HepG2 (cell line): ENCODE results near the gene ASXL1. TPM values are rescaled to one million over a fixed set of nuclear protein-coding genes. Genes with fewer than 3 reads are reported as not detected.

ENCODE experiments used
- ATAC-seq: fragments of 200-7000 bp; cut with Tn5 transposase; 3 replicates; pipeline ENCODE4 v1.9.1; 2020; ENCODE audit warnings: mild to moderate bottlenecking, moderate library complexity
- BruUV-seq: library from RNA; stranded (reverse); fragments of 400-500 nt; replicated peaks from 2 replicates; lab custom pipeline; 2021; lab: Mats Ljungman, UMichigan
- CTCF ChIA-PET: fragments of 300-600 bp; formaldehyde crosslinking; extraction: SDS; loops from one replicate; lab custom pipeline; 2021; ENCODE audit warnings: low total read pairs, inconsistent platforms, low intra/inter-chr PET ratio; lab: Yijun Ruan, JAX
- POLR2A ChIA-PET: fragments of 350-600 bp; sonication (Branson Sonifier 250); formaldehyde crosslinking; loops from one replicate; lab custom pipeline; 2020; ENCODE audit warnings: antibody characterized with exemption, inconsistent platforms; lab: Yijun Ruan, JAX
- DNase-seq: peaks from one replicate; pipeline ENCODE4 v3.0.0-alpha.2; 2015; ENCODE audit warnings: low spot score
- FAIRE-seq: peaks from 3 replicates; lab custom pipeline; 2011; peaks lifted over from hg19 to GRCh38; lab: Jason Lieb, UNC
- H2AFZ ChIP-seq: one replicate; pipeline ENCODE4 v1.6.1; 2011; ENCODE audit warnings: low read length, inconsistent platforms
- H3K27ac ChIP-seq: fragments of 300-600 bp; 3 replicates; pipeline ENCODE4 v1.8.0; 2011; ENCODE audit warnings: mixed run types, mild to moderate bottlenecking, mixed read lengths, low read length, inconsistent platforms; ENCODE audit not compliant: insufficient read depth; ENCODE audit errors: extremely low read length
- H3K27me3 ChIP-seq, 2 experiments: fragments of 200-600 bp in 1 of 2; 2 replicates in 1 of 2; 3 replicates in 1 of 2; pipeline versions ENCODE4 v1.6.0 to v1.8.0; 2011; ENCODE audit warnings: low read length in 2 of 2, mild to moderate bottlenecking in 2 of 2, moderate library complexity in 2 of 2, inconsistent platforms in 1 of 2; ENCODE audit not compliant: insufficient read depth in 2 of 2, control insufficient read depth in 1 of 2
- H3K36me3 ChIP-seq, 2 experiments: fragments of 200-600 bp in 1 of 2; replicated peaks in 1 of 2; 2 replicates in 1 of 2; 3 replicates in 1 of 2; pipeline versions ENCODE4 v1.5.1 to v1.8.0; 2011; ENCODE audit warnings: low read length in 2 of 2, inconsistent platforms in 1 of 2; ENCODE audit not compliant: insufficient read depth in 2 of 2, control insufficient read depth in 1 of 2
- H3K4me1 ChIP-seq: 2 replicates; pipeline ENCODE4 v1.5.1; 2012; ENCODE audit warnings: low read length, inconsistent platforms; ENCODE audit not compliant: insufficient read depth
- H3K4me2 ChIP-seq: 2 replicates; pipeline ENCODE4 v1.6.0; 2011; ENCODE audit warnings: low read depth, low read length, inconsistent platforms
- H3K4me3 ChIP-seq, 3 experiments: fragments of 200-600 bp in 1 of 3; sonication (generic), shearing (Covaris generic) in 1 of 3; replicated peaks in 1 of 3; 2 replicates each; pipeline ENCODE4 v1.5.1; 2011 to 2016; ENCODE audit warnings: low read length in 3 of 3, inconsistent platforms in 2 of 3, low read depth in 2 of 3, mild to moderate bottlenecking in 2 of 3, control low read depth in 1 of 3, mixed read lengths in 1 of 3; ENCODE audit not compliant: insufficient read depth in 1 of 3
- H3K79me2 ChIP-seq: one replicate; pipeline ENCODE4 v1.6.1; 2011; ENCODE audit warnings: low read length, inconsistent platforms; ENCODE audit not compliant: insufficient read depth
- H3K9ac ChIP-seq: 2 replicates; pipeline ENCODE4 v1.6.0; 2011; ENCODE audit warnings: mild to moderate bottlenecking, low read depth, low read length, inconsistent platforms; ENCODE audit not compliant: insufficient read depth
- H3K9me3 ChIP-seq: 2 replicates; pipeline ENCODE4 v1.5.1; 2012; ENCODE audit warnings: mild to moderate bottlenecking, low read length
- H4K20me1 ChIP-seq: 2 replicates; pipeline ENCODE4 v1.6.0; 2011; ENCODE audit warnings: inconsistent platforms, mild to moderate bottlenecking, low read length, moderate library complexity; ENCODE audit not compliant: insufficient read depth
- ATAD3A ChIP-seq: sonication (generic); formaldehyde crosslinking; IDR thresholded peaks from 2 replicates; pipeline ENCODE4 v1.4.0; 2020; ENCODE audit warnings: missing genetic modification reagents
- BCLAF1 ChIP-seq: fragments of 450-650 bp; IDR thresholded peaks from 2 replicates; pipeline ENCODE4 v1.6.1; 2017; ENCODE audit warnings: mild to moderate bottlenecking
- BORCS8-MEF2B ChIP-seq: sonication (generic); formaldehyde crosslinking; IDR thresholded peaks from 2 replicates; pipeline ENCODE4 v1.8.0; 2022; ENCODE audit warnings: mild to moderate bottlenecking, missing genetic modification reagents
- CBX2 ChIP-seq, 2 experiments: fragments of 200-600 bp in 1 of 2; sonication (generic); formaldehyde crosslinking in 1 of 2; IDR thresholded peaks; 2 replicates each; pipeline versions ENCODE4 v1.7.0 to v1.8.1; 2018 to 2022; ENCODE audit warnings: low read depth in 2 of 2, low read length in 1 of 2, mild to moderate bottlenecking in 1 of 2, missing genetic modification reagents in 1 of 2
- HMG20B ChIP-seq: conservative IDR thresholded peaks from 2 replicates; pipeline ENCODE4 v1.6.1; 2016; ENCODE audit warnings: missing genetic modification reagents, missing compliant biosample characterization
- ISX ChIP-seq: sonication (generic); formaldehyde crosslinking; conservative IDR thresholded peaks from 2 replicates; pipeline ENCODE4 v1.5.0; 2020; ENCODE audit warnings: missing genetic modification reagents
- JUND ChIP-seq: sonication (generic); formaldehyde crosslinking; IDR thresholded peaks from 2 replicates; pipeline ENCODE4 v1.8.0; 2022; ENCODE audit warnings: mild to moderate bottlenecking, missing genetic modification reagents
- PHF20 ChIP-seq: sonication (generic); formaldehyde crosslinking; IDR thresholded peaks from 2 replicates; pipeline ENCODE4 v1.5.0; 2020; ENCODE audit warnings: mild to moderate bottlenecking, missing genetic modification reagents
- PLSCR1 ChIP-seq: sonication (generic); formaldehyde crosslinking; IDR thresholded peaks from 2 replicates; pipeline ENCODE4 v1.5.0; 2020; ENCODE audit warnings: missing genetic modification reagents, mild to moderate bottlenecking, borderline replicate concordance
- USF2 ChIP-seq, 2 experiments: sonication (generic) in 1 of 2; formaldehyde crosslinking in 1 of 2; IDR thresholded peaks; 2 replicates each; pipeline versions ENCODE4 v1.5.1 to v1.6.1; 2011 to 2020; ENCODE audit warnings: borderline replicate concordance in 1 of 2, low read depth in 1 of 2, low read length in 1 of 2, mild to moderate bottlenecking in 1 of 2, missing genetic modification reagents in 1 of 2, moderate library complexity in 1 of 2
- ZNF160 ChIP-seq: sonication (generic); formaldehyde crosslinking; IDR thresholded peaks from 2 replicates; pipeline ENCODE4 v1.8.0; 2022; ENCODE audit warnings: mild to moderate bottlenecking, inconsistent platforms, missing genetic modification reagents
- ZNF234 ChIP-seq: sonication (generic); formaldehyde crosslinking; conservative IDR thresholded peaks from 2 replicates; pipeline ENCODE4 v1.5.1; 2020; ENCODE audit warnings: mild to moderate bottlenecking, missing genetic modification reagents
- ZNF333 ChIP-seq: sonication (generic); formaldehyde crosslinking; IDR thresholded peaks from 2 replicates; pipeline ENCODE4 v1.4.0; 2020; ENCODE audit warnings: mild to moderate bottlenecking, missing genetic modification reagents, borderline replicate concordance
- ZNF558 ChIP-seq: sonication (generic); formaldehyde crosslinking; IDR thresholded peaks from 2 replicates; pipeline ENCODE4 v1.9.0; 2022; ENCODE audit warnings: mild to moderate bottlenecking, missing genetic modification reagents, borderline replicate concordance
- ZNF598 ChIP-seq: sonication (generic); formaldehyde crosslinking; IDR thresholded peaks from 2 replicates; pipeline ENCODE4 v1.5.1; 2020; ENCODE audit warnings: mild to moderate bottlenecking, missing genetic modification reagents, borderline replicate concordance
- ZNF761 ChIP-seq: sonication (generic); formaldehyde crosslinking; conservative IDR thresholded peaks from 2 replicates; pipeline ENCODE4 v1.4.0; 2020; ENCODE audit warnings: mild to moderate bottlenecking, missing genetic modification reagents
- ZNF891 ChIP-seq: sonication (generic); formaldehyde crosslinking; IDR thresholded peaks from 2 replicates; pipeline ENCODE4 v1.5.0; 2020; ENCODE audit warnings: mild to moderate bottlenecking, missing genetic modification reagents
- WGBS: methylation state at CpG from one replicate; pipeline ENCODE4 v1.1.6; 2017; ENCODE audit warnings: low lambda C conversion rate; 5-methylcytosine and 5-hydroxymethylcytosine counted together
- in situ Hi-C: cut with HindIII; loops from 2 replicates; pipeline ENCODE4 v1.10.0; 2017; ENCODE audit warnings: low pct_unique_long_range_greater_than_20kb; ENCODE audit not compliant: extremely low pct_ligation_motif_present
- intact Hi-C: fragments of 100-400 bp; cut with micrococcal nuclease; formaldehyde crosslinking; loops from one replicate; pipeline ENCODE4 v1.10.0; 2022; ENCODE audit not compliant: unreplicated experiment
- polyA plus RNA-seq, 8 experiments: library from polyadenylated mRNA; depleted of rRNA in 3 of 8; stranded (reverse) in 7 of 8; unstranded in 1 of 8; fragments of >200 nt; fragmentation: Illumina TruSeq in 4 of 8; extraction: Trizol in 4 of 8; gene quantifications; 2 replicates each; pipeline versions ENCODE4 v1.2.1 to v1.2.3, GENCODE V29; 2011 to 2016; ENCODE audit warnings: low read depth in 4 of 8, missing spikeins in 1 of 8, mixed read lengths in 1 of 8; ENCODE audit not compliant: insufficient read depth in 1 of 8
- total RNA-seq, 5 experiments: library from RNA; depleted of rRNA; stranded (reverse); fragments of >200 nt; fragmentation: Illumina TruSeq; extraction: Trizol; gene quantifications; 2 replicates each; pipeline ENCODE4 v1.2.3, GENCODE V29; 2016; ENCODE audit warnings: low read depth in 1 of 5

The ASXL1 gene
- total and polyA plus RNA-seq, 2 of the 13 experiments (the other 11 are each of a cell fraction or from before 2014, with no cell fraction given) = 62.1 to 74.8 TPM

DNA sequence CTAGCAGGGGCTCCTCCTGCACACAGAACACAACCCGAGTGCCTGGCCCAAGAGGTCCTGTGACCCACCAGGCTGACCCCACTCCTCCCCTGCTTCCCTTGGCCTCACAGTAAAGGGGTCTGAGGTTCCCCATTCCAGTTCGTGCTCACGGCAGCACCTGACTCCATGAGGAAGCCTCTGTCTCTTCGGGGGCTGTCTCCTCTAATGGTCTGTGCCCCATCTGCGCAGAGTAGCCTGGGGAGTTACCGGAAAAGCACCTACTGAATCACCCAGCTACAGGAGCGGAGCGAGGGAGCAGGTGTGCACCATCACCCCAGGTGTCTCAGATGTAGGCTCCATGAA, 93.2 kb downstream of the ASXL1 start:
- Histone ChIP-seq H3K4me3 (no peak overlapping the region), H3K27me3 (no peaks in the 10 kb centered on the region), H3K27ac (no peak overlapping the region), H3K9me3 (no peaks in the 10 kb centered on the region), H2AFZ (no peak overlapping the region), H3K4me2 (no peak overlapping the region), H3K79me2 (no peaks in the 10 kb centered on the region), H3K36me3 (peaks cover 73 to 99% of the 10 kb centered on the region in 2 experiments), H3K4me1 (no peaks in the 10 kb centered on the region), H4K20me1 (peaks cover 11% of the 10 kb centered on the region; the same call in 1 of the 2 replicates), H3K9ac (no peak overlapping the region)
- intact Hi-C loops (no loop called here), in situ Hi-C loops (no loop called here)
- WGBS = 93% methylated on average over 8 of the region's 8 CpGs
- CTCF ChIA-PET = no interaction called here
- POLR2A ChIA-PET = interaction anchor here (0.9 to 1.0 kb wide), 2 partner anchors 24 to 201 kb away, joined by 3 read pairs; no protein-coding TSS in a partner anchor
- ATAC-seq = no peak
- DNase-seq = no peak
- no TSS peak for BruUV-seq
- FAIRE-seq = no peak
- TF ChIP-seq USF2 (IDR thresholded peaks at IDR 0.05; ENCODE audit: low read depth, low read length) (no peak), USF2 (CRISPR knock-in tag; IDR thresholded peaks at IDR 0.05; ENCODE audit: borderline replicate concordance) (no peak), PHF20 (CRISPR knock-in tag) (no peak), ZNF160 (0 out of 2 replicates have a peak, but pooled peaks have one; percentile 40), CBX2 (IDR thresholded peaks at IDR 0.05; ENCODE audit: low read depth, low read length) (no peak), CBX2 (CRISPR knock-in tag; IDR thresholded peaks at IDR 0.05; ENCODE audit: low read depth) (no peak), JUND (CRISPR knock-in tag) (no peak), ZNF761 (CRISPR knock-in tag) (no peak), ZNF891 (CRISPR knock-in tag) (peak; percentile 76; the same call in 1 of the 2 replicates), ZNF333 (CRISPR knock-in tag) (peak; percentile 55; the same call in 1 of the 2 replicates), ZNF558 (CRISPR knock-in tag) (no peak), ZNF234 (CRISPR knock-in tag) (no peak), ATAD3A (CRISPR knock-in tag) (no peak), ISX (CRISPR knock-in tag) (no peak), ZNF598 (CRISPR knock-in tag) (0 out of 2 replicates have a peak, but pooled peaks have one; percentile 21), BORCS8-MEF2B (CRISPR knock-in tag) (no peak), PLSCR1 (CRISPR knock-in tag) (no peak), BCLAF1 (no peak), HMG20B (CRISPR knock-in tag) (no peak)
